H1 (cell line): ENCODE measurements around the gene CGN.

ENCODE experiments used
- SIX5 ChIP-seq: IDR thresholded peaks from 2 replicates; pipeline ENCODE4 v1.6.1; 2011; ENCODE audit warnings: mild to moderate bottlenecking, low read depth, low read length
- YY1 ChIP-seq: IDR thresholded peaks from 2 replicates; pipeline ENCODE4 v1.6.1; 2011; ENCODE audit warnings: low read depth, mild to moderate bottlenecking, low read length

GRCh38 chr1:151519667-151520066 lies 8.5 kb downstream of the CGN start:
- TF ChIP-seq SIX5 (no peak), YY1 (no peak)
